GM19193 (cell line): ENCODE measurements around the gene ARGLU1.

ENCODE experiments used
- POLR2A ChIP-seq: IDR thresholded peaks from 4 replicates; pipeline ENCODE4 v1.6.1; 2011; ENCODE audit not compliant: insufficient read depth, insufficient read length; ENCODE audit errors: extremely low read depth

The ARGLU1 gene

GRCh38 chr13:106506286-106506685 lies 61.7 kb downstream of the ARGLU1 start:
- no peak for TF ChIP-seq POLR2A

DNA sequence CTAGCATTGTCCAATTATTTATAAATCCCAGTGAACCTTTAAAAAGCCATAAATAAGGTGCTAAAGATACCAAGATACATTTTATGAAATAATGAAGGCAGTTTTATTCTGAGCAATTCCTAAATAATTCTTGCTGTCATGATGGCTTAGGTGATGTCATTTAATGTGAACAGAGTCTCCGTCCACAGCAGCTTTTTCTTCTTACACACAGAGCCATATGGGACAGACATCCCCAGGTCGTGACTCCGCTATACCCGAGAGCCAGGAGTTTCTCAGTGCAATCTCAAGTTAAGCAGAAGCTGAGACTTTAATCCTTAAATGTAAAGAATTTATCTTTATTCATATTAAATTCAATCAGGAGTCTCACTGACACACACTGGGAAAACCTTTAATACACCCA lies 62.2 kb downstream of the ARGLU1 start:
- TF ChIP-seq POLR2A = no peak

- TF ChIP-seq POLR2A = no peak
Observed at GRCh38 chr13:106505295-106505694, 62.6 kb downstream of the ARGLU1 start.

GRCh38 chr13:106503730-106504453 lies 64.0 kb downstream of the ARGLU1 start:
- no peak for TF ChIP-seq POLR2A

GRCh38 chr13:106503272-106503671 lies 64.7 kb downstream of the ARGLU1 start:
- no peak for TF ChIP-seq POLR2A

- no peak for TF ChIP-seq POLR2A
Observed at GRCh38 chr13:106500445-106500844, 67.5 kb downstream of the ARGLU1 start.

GRCh38 chr13:106499896-106500295 lies 68.0 kb downstream of the ARGLU1 start:
- TF ChIP-seq POLR2A = no peak

DNA sequence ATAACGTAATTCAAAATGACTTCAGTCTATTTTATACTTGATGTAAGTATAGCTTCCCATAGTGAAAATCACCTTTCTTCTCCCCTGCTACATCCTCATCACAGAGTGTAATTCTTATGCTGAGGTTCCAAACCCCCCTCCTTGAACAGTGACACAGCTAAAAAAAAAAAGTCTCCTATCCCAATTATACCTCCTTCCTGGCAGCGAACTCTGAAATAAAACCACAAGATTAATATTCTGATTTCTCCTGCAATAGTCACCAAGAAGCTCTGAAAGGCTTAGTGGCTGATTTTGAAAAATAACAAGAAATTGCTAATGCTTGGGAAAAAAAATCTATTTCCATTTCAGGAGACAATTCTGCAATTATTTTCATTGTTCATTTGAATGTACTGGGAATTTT lies 68.8 kb downstream of the ARGLU1 start:
- no peak for TF ChIP-seq POLR2A

- TF ChIP-seq POLR2A = no peak
Observed at GRCh38 chr13:106498571-106498970, 69.4 kb downstream of the ARGLU1 start.

DNA sequence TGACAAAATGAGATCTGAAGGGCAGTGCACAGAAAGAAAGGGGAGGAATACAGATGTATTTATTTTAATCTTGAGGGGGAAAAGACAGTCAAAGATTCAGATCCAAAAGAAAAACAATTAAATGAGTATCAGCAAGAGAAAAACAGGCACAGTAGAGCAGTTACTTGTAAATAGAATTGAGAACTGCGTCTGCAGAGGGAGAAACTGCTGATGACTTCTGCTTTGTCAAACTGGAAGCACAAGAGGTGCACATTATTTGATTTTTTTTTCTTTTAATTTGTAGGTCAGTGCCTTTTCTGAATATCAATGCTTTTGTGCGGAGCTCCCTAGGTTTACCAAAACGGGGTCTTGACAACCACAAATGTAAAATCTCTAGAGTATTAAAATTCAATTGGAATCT lies 69.8 kb downstream of the ARGLU1 start:
- TF ChIP-seq POLR2A = no peak

- TF ChIP-seq POLR2A = no peak
Observed at GRCh38 chr13:106497079-106497478, 70.9 kb downstream of the ARGLU1 start.

GRCh38 chr13:106496072-106496997 lies 71.6 kb downstream of the ARGLU1 start:
- TF ChIP-seq POLR2A = no peak

GRCh38 chr13:106494936-106495335 lies 73.0 kb downstream of the ARGLU1 start:
- TF ChIP-seq POLR2A = no peak

DNA sequence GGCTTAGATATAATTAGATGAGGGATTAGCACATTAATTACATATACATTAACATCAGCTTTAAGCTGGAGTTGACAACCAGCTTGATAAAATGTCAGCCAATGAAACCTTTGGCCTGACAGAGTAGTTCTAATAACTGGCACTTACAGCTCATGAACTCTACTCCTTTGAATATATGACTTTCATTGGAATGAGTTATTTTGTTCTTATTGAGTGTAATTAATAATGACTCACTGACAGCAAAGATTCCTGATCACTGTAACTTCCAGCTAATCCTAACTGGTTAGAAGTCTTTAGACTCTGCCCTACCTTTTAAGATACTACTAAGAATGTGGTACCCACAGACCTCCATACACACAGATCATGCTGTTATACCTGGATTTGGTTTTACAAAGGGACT lies 73.4 kb downstream of the ARGLU1 start:
- TF ChIP-seq POLR2A = no peak

- TF ChIP-seq POLR2A = no peak
Observed at GRCh38 chr13:106493533-106494220, 74.3 kb downstream of the ARGLU1 start.
